ENCODE measurements around the gene JUND. TPM values are rescaled to one million over a fixed set of nuclear protein-coding genes. Genes with fewer than 3 reads are reported as not detected.

JUND gene
- total RNA-seq, 2 experiments from 2014 or later, result 1,827 to 1,976 TPM

- Mint-ChIP-seq H3K9me3 (no peaks in the 10 kb centered on the region), H3K36me3 (ENCODE audit: low read depth) (no peaks in the 10 kb centered on the region), H3K27me3 (no peaks in the 10 kb centered on the region), H3K4me3 (peak overlapping the region; percentile 89), H3K27ac (peak overlapping the region; percentile 91), H3K4me1 (ENCODE audit: low read depth) (peaks cover 61% of the 10 kb centered on the region)
- no peaks in the 10 kb centered on the region for H3K36me3 ChIP-seq (ENCODE audit: insufficient read depth, low read length)
- H3K4me3 ChIP-seq (ENCODE audit: low read length), result peak overlapping the region; percentile 91
- H3K9me3 ChIP-seq (ENCODE audit: control insufficient read depth in 1 of 2, insufficient read depth in 1 of 2, low read length in 2 of 2), result no peaks in the 10 kb centered on the region
- DNase-seq, result peak; percentile 51 to 93 (median 69)
- ATAC-seq (ENCODE audit: poor library complexity), result peak; percentile 41
- CTCF ChIA-PET, result interaction anchor here (1.1 to 2.5 kb wide), 5 partner anchors 10 to 40 kb away, joined by 3 to 29 read pairs (median 6); partner anchors contain the start of genes JUND and LSM4
- POLR2A ChIA-PET, result interaction anchor here (0.8 to 18.2 kb wide), 7 partner anchors 11 to 1376 kb away, joined by 3 to 761 read pairs (median 9); partner anchors contain the start of genes JUND, LSM4 and RAB3A
- H3K27me3 ChIP-seq (ENCODE audit: control insufficient read depth in 1 of 2, insufficient read depth in 2 of 2, low read length in 2 of 2), result no peaks in the 10 kb centered on the region
- no peak for TF ChIP-seq CTCF (IDR thresholded peaks at IDR 0.05)
- H3K4me1 ChIP-seq (ENCODE audit: insufficient read depth, low read length), result peaks cover 67% of the 10 kb centered on the region
- intact Hi-C loops (cut with DNase I, micrococcal nuclease), result loop anchor here in 1 of 2 experiments (5.0 kb wide), 1 partner anchor 35 kb away; no protein-coding TSS in a partner anchor
- H3K27ac ChIP-seq (ENCODE audit: low read depth in 1 of 2, low read length in 2 of 2), result peak overlapping the region; percentile 96 to 100
Observed at GRCh38 chr19:18291590-18292461, 10.4 kb upstream of the JUND start.

GRCh38 chr19:18291019-18291524 is 9.7 kb upstream of the JUND start:
- Mint-ChIP-seq H3K36me3 (ENCODE audit: low read depth) (no peaks in the 10 kb centered on the region), H3K4me3 (peak overlapping the region; percentile 89), H3K27me3 (no peaks in the 10 kb centered on the region), H3K9me3 (no peaks in the 10 kb centered on the region), H3K27ac (peak overlapping the region; percentile 91), H3K4me1 (ENCODE audit: low read depth) (peaks cover 65% of the 10 kb centered on the region)
- H3K36me3 ChIP-seq (ENCODE audit: insufficient read depth, low read length), result no peaks in the 10 kb centered on the region
- DNase-seq (peak in 2 of 14 experiments; percentile 25 to 61), ATAC-seq (ENCODE audit: poor library complexity) (no peak)
- H3K27ac ChIP-seq (ENCODE audit: low read depth in 1 of 2, low read length in 2 of 2), result peak overlapping the region; percentile 96 to 100
- CTCF ChIA-PET, result interaction anchor here (2.4 to 2.8 kb wide), 2 partner anchors 12 kb away, joined by 18 to 29 read pairs; no protein-coding TSS in a partner anchor
- intact Hi-C loops (cut with DNase I, micrococcal nuclease), result loop anchor here in 1 of 2 experiments (5.0 kb wide), 1 partner anchor 36 kb away; no protein-coding TSS in a partner anchor
- H3K9me3 ChIP-seq (ENCODE audit: control insufficient read depth in 1 of 2, insufficient read depth in 1 of 2, low read length in 2 of 2), result no peaks in the 10 kb centered on the region
- peak overlapping the region; percentile 91 for H3K4me3 ChIP-seq (ENCODE audit: low read length)
- peaks cover 67% of the 10 kb centered on the region for H3K4me1 ChIP-seq (ENCODE audit: insufficient read depth, low read length)
- no peak for TF ChIP-seq CTCF (IDR thresholded peaks at IDR 0.05)
- POLR2A ChIA-PET, result interaction anchor here (1.2 to 18.2 kb wide), 4 partner anchors 10 to 25 kb away, joined by 5 to 761 read pairs (median 199); partner anchors contain the start of genes JUND and LSM4
- H3K27me3 ChIP-seq (ENCODE audit: control insufficient read depth in 1 of 2, insufficient read depth in 2 of 2, low read length in 2 of 2), result no peaks in the 10 kb centered on the region

- POLR2A ChIA-PET, result interaction anchor here (1.2 to 18.2 kb wide), 3 partner anchors 10 to 26 kb away, joined by 5 to 761 read pairs (median 327); partner anchors contain the start of genes JUND and LSM4
- Mint-ChIP-seq H3K27me3 (no peaks in the 10 kb centered on the region), H3K4me1 (ENCODE audit: low read depth) (peaks cover 67% of the 10 kb centered on the region), H3K36me3 (ENCODE audit: low read depth) (no peaks in the 10 kb centered on the region), H3K9me3 (no peaks in the 10 kb centered on the region), H3K27ac (peak overlapping the region; percentile 91), H3K4me3 (peak overlapping the region; percentile 89)
- ATAC-seq (ENCODE audit: poor library complexity), result peak; percentile 42
- Histone ChIP-seq H3K4me1 (ENCODE audit: insufficient read depth, low read length) (peaks cover 68% of the 10 kb centered on the region), H3K36me3 (ENCODE audit: insufficient read depth, low read length) (no peaks in the 10 kb centered on the region), H3K27ac (ENCODE audit: low read depth in 1 of 2, low read length in 2 of 2) (peak overlapping the region; percentile 96 to 100), H3K9me3 (ENCODE audit: control insufficient read depth in 1 of 2, insufficient read depth in 1 of 2, low read length in 2 of 2) (no peaks in the 10 kb centered on the region), H3K4me3 (ENCODE audit: low read length) (no peak overlapping the region), H3K27me3 (ENCODE audit: control insufficient read depth in 1 of 2, insufficient read depth in 2 of 2, low read length in 2 of 2) (no peaks in the 10 kb centered on the region)
- peak; percentile 43 to 95 (median 68) for DNase-seq
- TF ChIP-seq CTCF (IDR thresholded peaks at IDR 0.05), result no peak
- CTCF ChIA-PET, result interaction anchor here (0.7 to 2.8 kb wide), 2 partner anchors 10 to 11 kb away, joined by 3 to 18 read pairs; no protein-coding TSS in a partner anchor
- intact Hi-C loops (cut with DNase I, micrococcal nuclease), result loop anchor here in 1 of 2 experiments (1.0 to 5.0 kb wide), 2 partner anchors 9 to 37 kb away; partner anchors contain the start of gene JUND
Observed at GRCh38 chr19:18290302-18291018, 9.0 kb upstream of the JUND start.
